ENCODE data around the gene FNTB. TPM values are rescaled to one million over a fixed set of nuclear protein-coding genes. Genes with fewer than 3 reads are reported as not detected.

The FNTB gene
- total RNA-seq, 1 experiment from 2014 or later: 20.7 TPM

DNA sequence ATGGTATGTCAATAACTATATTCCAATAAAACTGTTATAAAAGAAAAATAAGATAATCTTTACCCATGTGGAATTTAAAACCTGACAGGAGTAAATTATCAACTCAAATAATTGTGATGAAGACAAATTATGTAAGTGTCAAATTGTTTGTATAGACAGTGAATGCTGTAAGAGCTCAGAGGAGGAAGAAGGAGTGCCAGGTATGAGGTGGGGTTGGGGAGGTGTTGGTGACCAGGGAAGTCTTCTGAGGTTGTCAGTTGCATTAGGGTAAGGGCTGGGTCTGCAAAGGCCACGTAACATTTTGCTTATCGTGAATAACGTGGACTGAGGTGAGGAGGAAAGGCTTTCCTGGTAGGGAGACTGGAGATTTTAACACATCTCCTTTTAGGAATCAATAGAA is 118.1 kb downstream of the FNTB start:
- no peak overlapping the region for H2BK12ac ChIP-seq (ENCODE audit: insufficient read length, low read depth, low read length)
- no peak overlapping the region for H2AK5ac ChIP-seq (ENCODE audit: insufficient read length, low read length)
- H3K9ac ChIP-seq (ENCODE audit: extremely low read depth, insufficient read length, low read length): no peak overlapping the region
- H3K4me1 Mint-ChIP-seq: peaks cover 17 to 20% of the 10 kb centered on the region in 2 experiments
- no peak overlapping the region for H3K14ac ChIP-seq (ENCODE audit: insufficient read depth, low read length)
- no peak overlapping the region for H3K56ac ChIP-seq (ENCODE audit: insufficient read length, low read depth, low read length)
- no peak overlapping the region for H4K5ac ChIP-seq (ENCODE audit: insufficient read length, low read depth, low read length)
- no peak overlapping the region for H2BK15ac ChIP-seq (ENCODE audit: low read depth, low read length)
- H3K79me2 ChIP-seq (ENCODE audit: insufficient read depth, low read length): no peaks in the 10 kb centered on the region
- H3K9me3 Mint-ChIP-seq: no peaks in the 10 kb centered on the region
- H3K23me2 ChIP-seq (ENCODE audit: insufficient read length, low read depth, low read length, poor library complexity, severe bottlenecking): peaks cover 8% of the 10 kb centered on the region
- H4K20me1 ChIP-seq (ENCODE audit: control insufficient read depth, insufficient read depth, insufficient read length): no peaks in the 10 kb centered on the region
- H3K4ac ChIP-seq (ENCODE audit: low read depth, low read length): no peak overlapping the region
- no peak overlapping the region for H3K27ac Mint-ChIP-seq
- no peak overlapping the region for H3K4me2 ChIP-seq (ENCODE audit: insufficient read depth, insufficient read length, low read length)
- no peak overlapping the region for H2AFZ ChIP-seq (ENCODE audit: low read length)
- H3K27me3 Mint-ChIP-seq (ENCODE audit: low read depth): peaks cover 13% of the 10 kb centered on the region
- no peaks in the 10 kb centered on the region for H3K27me3 ChIP-seq (ENCODE audit: insufficient read depth, low read length)
- no peaks in the 10 kb centered on the region for H3K9me3 ChIP-seq (ENCODE audit: control insufficient read depth, low read depth, low read length)
- TF ChIP-seq, protein P1, sequence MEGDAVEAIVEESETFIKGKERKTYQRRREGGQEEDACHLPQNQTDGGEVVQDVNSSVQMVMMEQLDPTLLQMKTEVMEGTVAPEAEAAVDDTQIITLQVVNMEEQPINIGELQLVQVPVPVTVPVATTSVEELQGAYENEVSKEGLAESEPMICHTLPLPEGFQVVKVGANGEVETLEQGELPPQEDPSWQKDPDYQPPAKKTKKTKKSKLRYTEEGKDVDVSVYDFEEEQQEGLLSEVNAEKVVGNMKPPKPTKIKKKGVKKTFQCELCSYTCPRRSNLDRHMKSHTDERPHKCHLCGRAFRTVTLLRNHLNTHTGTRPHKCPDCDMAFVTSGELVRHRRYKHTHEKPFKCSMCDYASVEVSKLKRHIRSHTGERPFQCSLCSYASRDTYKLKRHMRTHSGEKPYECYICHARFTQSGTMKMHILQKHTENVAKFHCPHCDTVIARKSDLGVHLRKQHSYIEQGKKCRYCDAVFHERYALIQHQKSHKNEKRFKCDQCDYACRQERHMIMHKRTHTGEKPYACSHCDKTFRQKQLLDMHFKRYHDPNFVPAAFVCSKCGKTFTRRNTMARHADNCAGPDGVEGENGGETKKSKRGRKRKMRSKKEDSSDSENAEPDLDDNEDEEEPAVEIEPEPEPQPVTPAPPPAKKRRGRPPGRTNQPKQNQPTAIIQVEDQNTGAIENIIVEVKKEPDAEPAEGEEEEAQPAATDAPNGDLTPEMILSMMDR (conservative IDR thresholded peaks at IDR 0.05): no peak
- H4K91ac ChIP-seq (ENCODE audit: insufficient read length, low read depth, low read length): no peak overlapping the region
- no peak overlapping the region for H3K23ac ChIP-seq (ENCODE audit: insufficient read length, low read depth, low read length)
- H3K4me1 ChIP-seq (ENCODE audit: insufficient read depth, low read length): no peaks in the 10 kb centered on the region; the same call in 1 of the 2 replicates
- no peak overlapping the region for H3K4me3 Mint-ChIP-seq
- H3T11ph ChIP-seq (ENCODE audit: low read length): no peak overlapping the region
- DNase-seq: no peak
- H3K18ac ChIP-seq (ENCODE audit: insufficient read length, low read depth, low read length): no peak overlapping the region
- H3K36me3 Mint-ChIP-seq (ENCODE audit: insufficient read depth in 1 of 3, low read depth in 3 of 3): peaks cover 2 to 10% (median 9%) of the 10 kb centered on the region in 3 experiments; a peak in 6 of 7 replicates
- WGBS (ENCODE audit: extremely low coverage, insufficient read length, low lambda C conversion rate): no CpG with 5 or more reads among the region's 3 CpGs
- H3K79me1 ChIP-seq (ENCODE audit: insufficient read depth, low read depth, low read length, poor library complexity, severe bottlenecking): no peaks in the 10 kb centered on the region
- no peak overlapping the region for H2BK5ac ChIP-seq (ENCODE audit: insufficient read length, low read length)
- H2BK120ac ChIP-seq (ENCODE audit: low read depth, low read length, poor library complexity, severe bottlenecking): no peak overlapping the region
- no peak overlapping the region for H4K8ac ChIP-seq (replicated peaks; ENCODE audit: insufficient read length, low read depth, low read length)
- H3K27ac ChIP-seq (ENCODE audit: insufficient read length, low read depth, low read length): no peak overlapping the region
- H2BK20ac ChIP-seq (ENCODE audit: low read depth, low read length, poor library complexity, severe bottlenecking): no peak overlapping the region

Data from H9 (cell line).